Thyroid gland (tissue), 4 donors: ENCODE results near the gene C5. TPM values are rescaled to one million over a fixed set of nuclear protein-coding genes. Genes with fewer than 3 reads are reported as not detected.

Experiments
- DNase-seq, 2 donors: peaks; one replicate each; pipeline ENCODE4 v3.0.0-alpha.2; 2019
- H3K27ac ChIP-seq, 3 donors: fragments of 200-600 bp; sonication (generic); 1 replicate in 2 of 3; 2 replicates in 1 of 3; pipeline ENCODE4 v1.5.1; 2016 to 2019; ENCODE audit warnings: mild to moderate bottlenecking in 1 of 3, moderate library complexity in 1 of 3
- H3K27me3 ChIP-seq: fragments of 200-600 bp; sonication (generic); one replicate; pipeline ENCODE4 v1.5.1; 2019
- H3K36me3 ChIP-seq, 2 donors: fragments of 200-600 bp; sonication (generic); one replicate each; pipeline ENCODE4 v1.5.1; 2016 to 2019
- H3K4me1 ChIP-seq, 2 donors: fragments of 200-600 bp; sonication (generic); one replicate each; pipeline ENCODE4 v1.5.1; 2017 to 2019
- H3K4me3 ChIP-seq, 3 donors: fragments of 200-600 bp; sonication (generic); replicated peaks in 1 of 3; 1 replicate in 2 of 3; 2 replicates in 1 of 3; pipeline ENCODE4 v1.5.1; 2016; ENCODE audit warnings: mild to moderate bottlenecking in 1 of 3
- H3K9me3 ChIP-seq: fragments of 200-600 bp; sonication (generic); one replicate; pipeline ENCODE4 v1.5.1; 2017
- CTCF ChIP-seq, 6 experiments: fragments of 200-600 bp in 3 of 6; fragments of 450-650 bp in 3 of 6; sonication (generic) in 3 of 6; IDR thresholded peaks; one replicate each; pipeline ENCODE4 v1.5.1; 2016 to 2019; ENCODE audit warnings: antibody characterized with exemption in 6 of 6, mild to moderate bottlenecking in 2 of 6, inconsistent platforms in 1 of 6, moderate library complexity in 1 of 6
- POLR2A ChIP-seq, 2 donors: fragments of 450-650 bp; IDR thresholded peaks; one replicate each; pipeline ENCODE4 v1.6.1; 2017; ENCODE audit warnings: antibody characterized with exemption in 2 of 2, mild to moderate bottlenecking in 2 of 2, moderate library complexity in 1 of 2
- WGBS, 2 donors: methylation state at CpG; one replicate each; pipeline ENCODE4 v1.1.5; 2017; 5-methylcytosine and 5-hydroxymethylcytosine counted together
- intact Hi-C: fragments of 100-400 bp; cut with DNase I; formaldehyde crosslinking; loops from one replicate; pipeline ENCODE4 v1.15.1; 2023
- total RNA-seq, 4 donors: library from RNA; depleted of rRNA; stranded (reverse); fragments of >200 nt; gene quantifications; one replicate each; pipeline ENCODE4 v1.2.3, GENCODE V29; 2016

The C5 gene
- total RNA-seq, 4 donors from 2014 or later, result 1.7 to 3.4 (median 2.8) TPM

- TF ChIP-seq POLR2A (IDR thresholded peaks at IDR 0.05), result no peak
- no peak for TF ChIP-seq CTCF (IDR thresholded peaks at IDR 0.05)
- no peaks in the 10 kb centered on the region for H3K9me3 ChIP-seq
- no peak overlapping the region for H3K4me3 ChIP-seq
- H3K27ac ChIP-seq, result peak overlapping the region; percentile 53 to 62 (median 58)
- WGBS, 2 donors, result 67 to 71% methylated on average over 11 to 13 of the region's 13 CpGs
- intact Hi-C loops, result loop anchor here (5.0 kb wide), 1 partner anchor 53 kb away; no protein-coding TSS in a partner anchor
- no peaks in the 10 kb centered on the region for H3K27me3 ChIP-seq
- DNase-seq, result no peak
- H3K36me3 ChIP-seq, result no peaks in the 10 kb centered on the region
- peaks cover 7 to 17% of the 10 kb centered on the region in 2 donors for H3K4me1 ChIP-seq
Observed at GRCh38 chr9:120925535-120926396, 124.3 kb downstream of the C5 start.

DNA sequence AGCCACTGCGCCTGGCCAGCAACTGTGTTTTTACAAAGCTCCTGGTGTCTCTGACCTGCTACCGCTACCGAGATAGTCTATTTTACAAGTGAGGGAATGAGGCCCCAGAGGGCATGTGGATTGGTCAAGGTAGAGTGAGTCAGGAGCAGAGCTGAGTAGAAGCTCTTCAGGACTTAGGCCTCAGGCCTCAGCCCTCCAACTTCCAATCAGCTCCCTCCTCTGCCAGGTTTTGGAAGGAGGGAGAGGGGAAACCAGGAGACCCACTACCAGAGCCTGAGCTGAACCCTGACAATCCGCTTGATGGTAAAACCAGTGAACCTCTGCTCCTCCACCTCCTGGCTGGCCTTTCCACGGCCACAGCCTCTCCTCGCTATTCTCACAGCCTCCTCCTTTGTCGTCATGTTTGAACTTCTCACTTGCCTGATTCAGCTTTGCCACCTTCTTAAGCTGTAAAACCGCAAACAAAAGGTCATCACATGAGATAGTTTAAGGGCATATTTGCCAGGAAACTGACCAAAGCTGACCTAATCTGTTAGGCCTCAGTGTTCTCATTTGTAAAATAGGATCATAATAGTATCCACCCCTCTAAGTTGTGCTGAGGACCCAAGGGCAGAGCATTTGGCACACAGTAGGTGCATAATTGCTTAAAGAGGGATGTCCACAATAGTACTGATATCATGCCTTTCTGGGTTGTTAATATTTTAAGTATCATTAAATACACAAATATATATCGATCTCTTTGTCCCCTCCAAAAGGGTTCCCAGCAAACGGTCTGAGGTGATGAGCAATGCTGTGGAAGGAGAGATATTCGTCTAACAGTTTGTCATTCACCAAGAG, 125.2 kb downstream of the C5 start:
- intact Hi-C loops, result loop anchor here (5.0 kb wide), 1 partner anchor 53 kb away; no protein-coding TSS in a partner anchor
- 79 to 83% methylated on average over 10 to 11 of the region's 11 CpGs for WGBS, 2 donors
- Histone ChIP-seq H3K4me1 (peaks cover 7 to 18% of the 10 kb centered on the region in 2 donors), H3K36me3 (no peaks in the 10 kb centered on the region), H3K27ac (no peak overlapping the region), H3K27me3 (no peaks in the 10 kb centered on the region), H3K4me3 (no peak overlapping the region), H3K9me3 (no peaks in the 10 kb centered on the region)
- no peak for DNase-seq
- TF ChIP-seq POLR2A (IDR thresholded peaks at IDR 0.05), result no peak
- TF ChIP-seq CTCF (IDR thresholded peaks at IDR 0.05), result no peak

- Histone ChIP-seq H3K9me3 (no peaks in the 10 kb centered on the region), H3K36me3 (no peaks in the 10 kb centered on the region), H3K27me3 (no peaks in the 10 kb centered on the region), H3K4me1 (peaks cover 0 to 18% of the 10 kb centered on the region in 2 donors), H3K4me3 (no peak overlapping the region), H3K27ac (no peak overlapping the region)
- no peak for TF ChIP-seq POLR2A (IDR thresholded peaks at IDR 0.05)
- no peak for TF ChIP-seq CTCF (IDR thresholded peaks at IDR 0.05)
- WGBS, 2 donors, result 92 to 93% methylated on average over 11 of the region's 11 CpGs
- DNase-seq, result no peak
- intact Hi-C loops, result no loop called here
Observed at GRCh38 chr9:120923620-120924328, 126.3 kb downstream of the C5 start.

DNA sequence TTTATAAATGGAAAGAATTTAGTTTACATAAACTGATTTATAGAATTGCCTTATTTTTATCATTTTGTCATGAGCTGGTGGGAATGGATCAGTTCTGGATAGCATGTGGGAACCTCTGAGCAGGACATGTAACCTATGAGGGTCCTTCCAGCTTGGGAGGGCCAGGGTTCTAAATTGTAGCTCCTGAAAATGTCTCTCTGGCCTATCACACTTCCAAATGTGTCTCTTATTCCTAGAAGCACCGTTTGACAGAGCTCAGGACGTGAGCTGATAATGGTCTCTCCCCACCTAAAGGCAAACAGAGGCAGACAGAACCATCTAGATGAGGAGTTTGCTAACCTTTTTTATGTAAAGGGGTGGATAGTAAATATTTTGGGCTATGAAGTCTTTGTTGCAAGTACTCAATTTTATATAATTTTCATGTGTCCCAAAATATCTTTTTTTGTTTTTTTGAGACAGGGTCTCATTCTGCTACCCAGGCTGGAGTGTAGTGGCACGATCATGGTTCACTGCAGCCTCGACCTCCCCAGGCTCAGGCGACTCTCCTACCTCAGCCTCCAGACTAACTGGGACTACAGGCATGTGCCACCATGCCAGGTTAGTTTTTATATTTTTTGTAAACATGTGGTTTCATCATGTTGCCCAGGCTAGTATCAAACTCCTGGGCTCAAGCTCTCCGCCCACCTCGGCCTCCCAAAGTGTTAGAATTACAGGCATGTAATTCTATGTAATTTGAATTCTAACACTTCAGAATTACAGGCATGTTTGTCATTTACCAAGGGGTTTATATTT, 127.5 kb downstream of the C5 start:
- Histone ChIP-seq H3K27me3 (no peaks in the 10 kb centered on the region), H3K27ac (no peak overlapping the region), H3K4me1 (peaks cover 0 to 18% of the 10 kb centered on the region in 2 donors), H3K9me3 (no peaks in the 10 kb centered on the region), H3K4me3 (no peak overlapping the region), H3K36me3 (no peaks in the 10 kb centered on the region)
- no peak for DNase-seq
- TF ChIP-seq POLR2A (IDR thresholded peaks at IDR 0.05) (no peak), CTCF (IDR thresholded peaks at IDR 0.05) (no peak)
- WGBS, 2 donors, result 69 to 72% methylated on average over 7 of the region's 7 CpGs
- intact Hi-C loops, result no loop called here
